Measurements from ENCODE around the gene THSD4. TPM values are rescaled to one million over a fixed set of nuclear protein-coding genes. Genes with fewer than 3 reads are reported as not detected.

Gene THSD4
- total and polyA plus RNA-seq, 2 of the 4 experiments (the other 2 are of a cell fraction), result 25.5 to 31.1 TPM

- TF ChIP-seq RFX5 (IDR thresholded peaks at IDR 0.05; ENCODE audit: low read depth, low read length) (no peak), MAFK (IDR thresholded peaks at IDR 0.05; ENCODE audit: low read depth, low read length) (no peak), POLR2A (IDR thresholded peaks at IDR 0.05; ENCODE audit: low read depth, low read length) (no peak), CEBPB (IDR thresholded peaks at IDR 0.05; ENCODE audit: low read depth, low read length) (no peak), RAD21 (IDR thresholded peaks at IDR 0.05; ENCODE audit: low read length) (no peak), SMC3 (IDR thresholded peaks at IDR 0.05; ENCODE audit: low read depth, low read length) (no peak), MXI1 (IDR thresholded peaks at IDR 0.05; ENCODE audit: borderline replicate concordance, low read depth, low read length) (no peak), RCOR1 (IDR thresholded peaks at IDR 0.05; ENCODE audit: insufficient replicate concordance, low read length) (no peak), MAZ (IDR thresholded peaks at IDR 0.05; ENCODE audit: borderline replicate concordance, low read depth, low read length) (no peak), FOS (IDR thresholded peaks at IDR 0.05; ENCODE audit: low read depth, low read length) (no peak), USF2 (IDR thresholded peaks at IDR 0.05; ENCODE audit: low read depth, low read length) (no peak)
- TF ChIP-seq, protein P1, sequence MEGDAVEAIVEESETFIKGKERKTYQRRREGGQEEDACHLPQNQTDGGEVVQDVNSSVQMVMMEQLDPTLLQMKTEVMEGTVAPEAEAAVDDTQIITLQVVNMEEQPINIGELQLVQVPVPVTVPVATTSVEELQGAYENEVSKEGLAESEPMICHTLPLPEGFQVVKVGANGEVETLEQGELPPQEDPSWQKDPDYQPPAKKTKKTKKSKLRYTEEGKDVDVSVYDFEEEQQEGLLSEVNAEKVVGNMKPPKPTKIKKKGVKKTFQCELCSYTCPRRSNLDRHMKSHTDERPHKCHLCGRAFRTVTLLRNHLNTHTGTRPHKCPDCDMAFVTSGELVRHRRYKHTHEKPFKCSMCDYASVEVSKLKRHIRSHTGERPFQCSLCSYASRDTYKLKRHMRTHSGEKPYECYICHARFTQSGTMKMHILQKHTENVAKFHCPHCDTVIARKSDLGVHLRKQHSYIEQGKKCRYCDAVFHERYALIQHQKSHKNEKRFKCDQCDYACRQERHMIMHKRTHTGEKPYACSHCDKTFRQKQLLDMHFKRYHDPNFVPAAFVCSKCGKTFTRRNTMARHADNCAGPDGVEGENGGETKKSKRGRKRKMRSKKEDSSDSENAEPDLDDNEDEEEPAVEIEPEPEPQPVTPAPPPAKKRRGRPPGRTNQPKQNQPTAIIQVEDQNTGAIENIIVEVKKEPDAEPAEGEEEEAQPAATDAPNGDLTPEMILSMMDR (conservative IDR thresholded peaks at IDR 0.05; ENCODE audit: low read depth, low read length), result no peak
- peak overlapping the region; percentile 66; the same call in 2 of the 3 replicates for H2BK15ac ChIP-seq (ENCODE audit: low read depth, low read length)
- dilution Hi-C loops (cut with HindIII; ENCODE audit: low sequenced_read_pairs, unreplicated experiment) (no loop called here), intact Hi-C loops (cut with micrococcal nuclease) (loop anchor here (5.0 kb wide), 1 partner anchor 267 kb away; no protein-coding TSS in a partner anchor), in situ Hi-C loops (cut with MboI; ENCODE audit: low sequenced_read_pairs) (no loop called here)
- peak overlapping the region; percentile 12; the same call in 1 of the 2 replicates for H3K27ac ChIP-seq (ENCODE audit: insufficient read depth, low read length)
- no peaks in the 10 kb centered on the region for H3K36me3 ChIP-seq (ENCODE audit: control insufficient read depth, insufficient read depth, low read length)
- no TSS peak for BruUV-seq (replicated peaks)
- ChIA-PET POLR2A (ENCODE audit: unreplicated experiment) (no interaction called here), CTCF (interaction anchor here (1.6 kb wide), 1 partner anchor 15 kb away, joined by 4 read pairs; no protein-coding TSS in a partner anchor)
- peak overlapping the region; percentile 67 for H3K4ac ChIP-seq (ENCODE audit: low read depth, low read length)
- peak overlapping the region; percentile 61 for H2BK120ac ChIP-seq (ENCODE audit: low read depth, low read length)
- H2AFZ ChIP-seq (replicated peaks; ENCODE audit: low read length, poor library complexity), result no peak overlapping the region
- H3K9ac ChIP-seq (ENCODE audit: low read depth, low read length), result no peak overlapping the region
- DNase-seq (peak; percentile 25), ATAC-seq (ENCODE audit: low read depth) (no peak)
- peak overlapping the region; percentile 69; the same call in 1 of the 2 replicates for H3K23ac ChIP-seq (ENCODE audit: low read depth, low read length)
- no peak overlapping the region for H2BK5ac ChIP-seq (ENCODE audit: low read depth, low read length, poor library complexity, severe bottlenecking)
- peak overlapping the region; percentile 71 for H4K91ac ChIP-seq (ENCODE audit: insufficient read depth, low read depth, low read length)
- H3K4me1 ChIP-seq (ENCODE audit: control insufficient read depth, insufficient read depth, low read length), result peaks cover 16% of the 10 kb centered on the region
- H3K18ac ChIP-seq (ENCODE audit: low read depth, low read length), result peak overlapping the region; percentile 84
- H3K9me1 ChIP-seq (ENCODE audit: insufficient read depth, low read length), result no peaks in the 10 kb centered on the region
- H4K5ac ChIP-seq (ENCODE audit: low read depth, low read length), result peak overlapping the region; percentile 49; the same call in 1 of the 2 replicates
- no peaks in the 10 kb centered on the region for H4K20me1 ChIP-seq (ENCODE audit: insufficient read depth, low read length)
- H3K4me2 ChIP-seq (ENCODE audit: low read depth, low read length), result no peak overlapping the region
- H3K9me3 ChIP-seq (ENCODE audit: control insufficient read depth, insufficient read depth, low read length), result no peaks in the 10 kb centered on the region
- H2AK9ac ChIP-seq (replicated peaks; ENCODE audit: low read depth, low read length, poor library complexity), result no peak overlapping the region
- H2BK20ac ChIP-seq (ENCODE audit: low read depth, low read length), result peak overlapping the region; percentile 55
- H3K27me3 ChIP-seq (ENCODE audit: control insufficient read depth, insufficient read depth, low read length), result no peaks in the 10 kb centered on the region
- no peak overlapping the region for H3K4me3 ChIP-seq (ENCODE audit: insufficient read depth, low read depth, low read length)
- peak overlapping the region; percentile 31 to 61; a peak in 2 of 4 replicates for H4K8ac ChIP-seq (ENCODE audit: low read depth in 2 of 2, low read length in 2 of 2)
- peak overlapping the region; percentile 44; the same call in 1 of the 2 replicates for H3K14ac ChIP-seq (replicated peaks; ENCODE audit: low read depth, low read length)
- no CpG with 5 or more reads among the region's 4 CpGs for WGBS, 2 experiments (ENCODE audit: extremely low coverage in 2 of 2, insufficient read length in 1 of 2)
- H3K56ac ChIP-seq (ENCODE audit: extremely low read depth, insufficient read depth, low read length), result no peak overlapping the region
- 0 out of 2 replicates have a peak overlapping the region, but pooled peaks have one; percentile 59 for H2AK5ac ChIP-seq (ENCODE audit: low read depth, low read length)
- H3K79me1 ChIP-seq (ENCODE audit: low read depth in 1 of 2, low read length in 2 of 2), result peaks cover 0 to 7% of the 10 kb centered on the region in 2 experiments; a peak in 1 of 4 replicates
Measured at GRCh38 chr15:71385026-71385425, 269.8 kb downstream of the THSD4 start.

Measured in IMR-90 (cell line).